HCT116 (cell line): Measurements from ENCODE around the gene ANKRD40CL. TPM values are rescaled to one million over a fixed set of nuclear protein-coding genes. Genes with fewer than 3 reads are reported as not detected.

Experiments
- ATAC-seq: fragments of 200-7000 bp; cut with Tn5 transposase; 2 replicates; pipeline ENCODE4 v1.9.1; 2020; ENCODE audit warnings: mild to moderate bottlenecking, moderate library complexity
- BruUV-seq: library from RNA; stranded (reverse); fragments of 400-500 nt; replicated peaks from 2 replicates; lab custom pipeline; 2021; lab: Mats Ljungman, UMichigan
- CTCF ChIA-PET: fragments of 300-600 bp; sonication (Branson Sonifier 250); formaldehyde crosslinking; loops from one replicate; lab custom pipeline; 2021; ENCODE audit warnings: antibody characterized with exemption; lab: Charles Lee
- POLR2A ChIA-PET: fragments of 300-600, 350-600 bp; sonication (Branson Sonifier 250); formaldehyde crosslinking; loops from one replicate; lab custom pipeline; 2021; ENCODE audit warnings: antibody characterized with exemption; lab: Charles Lee
- RAD21 ChIA-PET, 2 experiments: fragments of 300-600 bp; sonication (Branson Sonifier 250); formaldehyde crosslinking; loops; one replicate each; lab custom pipeline; 2023; ENCODE audit warnings: low total read pairs in 2 of 2; ENCODE audit not compliant: uncharacterized antibody in 2 of 2, unreplicated experiment in 2 of 2, low non-redundant PET in 1 of 2; lab: Charles Lee
- DNase-seq: peaks from one replicate; pipeline ENCODE4 v3.0.0-alpha.2; 2010; ENCODE audit warnings: low read depth, low spot score
- H2AFZ ChIP-seq: fragments of 200-600 bp; shearing (Covaris generic), sonication (generic); 2 replicates; pipeline ENCODE4 v1.6.1; 2017; ENCODE audit warnings: low read depth, mixed run types, mixed read lengths, antibody characterized with exemption, low read length; ENCODE audit not compliant: poor library complexity, severe bottlenecking
- H3K27ac ChIP-seq: 2 replicates; pipeline ENCODE4 v1.5.1; 2012; ENCODE audit warnings: low read depth, low read length
- H3K27me3 ChIP-seq: fragments of 200-600 bp; sonication (generic); 2 replicates; pipeline ENCODE4 v1.6.1; 2016; ENCODE audit warnings: mixed run types, low read length, mixed read lengths; ENCODE audit not compliant: insufficient read depth
- H3K36me3 ChIP-seq, 2 experiments: fragments of 200-500 bp in 1 of 2; fragments of 200-600 bp in 1 of 2; sonication (Bioruptor generic) in 1 of 2; sonication (generic) in 1 of 2; 2 replicates each; pipeline versions ENCODE4 v1.5.1 to v1.6.1; 2014 to 2016; ENCODE audit warnings: low read length in 2 of 2, inconsistent platforms in 1 of 2, mixed read lengths in 1 of 2, mixed run types in 1 of 2; ENCODE audit not compliant: insufficient read depth in 2 of 2, control insufficient read depth in 1 of 2
- H3K4me1 ChIP-seq, 2 experiments: fragments of 200-600 bp in 1 of 2; sonication (generic) in 1 of 2; 2 replicates each; pipeline versions ENCODE4 v1.5.1 to v1.6.1; 2012 to 2017; ENCODE audit warnings: low read length in 2 of 2, inconsistent platforms in 1 of 2, mild to moderate bottlenecking in 1 of 2, mixed read lengths in 1 of 2, mixed run types in 1 of 2, moderate library complexity in 1 of 2; ENCODE audit not compliant: insufficient read depth in 2 of 2, control insufficient read depth in 1 of 2
- H3K4me2 ChIP-seq: fragments of 200-600 bp; sonication (generic); 2 replicates; pipeline ENCODE4 v1.6.1; 2017; ENCODE audit warnings: mixed run types, low read length, mixed read lengths
- H3K4me3 ChIP-seq, 2 experiments: fragments of 200-600 bp in 1 of 2; sonication (generic) in 1 of 2; replicated peaks in 1 of 2; 2 replicates each; pipeline ENCODE4 v1.5.1; 2011 to 2016; ENCODE audit warnings: low read length in 2 of 2, control low read depth in 1 of 2, low read depth in 1 of 2, mild to moderate bottlenecking in 1 of 2, mixed read lengths in 1 of 2, mixed run types in 1 of 2
- H3K79me2 ChIP-seq: fragments of 200-600 bp; sonication (generic); 2 replicates; pipeline ENCODE4 v1.6.1; 2017; ENCODE audit warnings: mild to moderate bottlenecking, mixed run types, low read length, moderate library complexity, mixed read lengths; ENCODE audit not compliant: insufficient read depth
- H3K9ac ChIP-seq: fragments of 200-600 bp; sonication (generic); 2 replicates; pipeline ENCODE4 v1.6.1; 2016; ENCODE audit warnings: low read length, mixed read lengths
- H3K9me2 ChIP-seq: fragments of 200-600 bp; sonication (generic), shearing (Covaris generic); 2 replicates; pipeline ENCODE4 v1.6.1; 2017; ENCODE audit warnings: mixed run types, mild to moderate bottlenecking, moderate library complexity; ENCODE audit not compliant: insufficient read depth
- H3K9me3 ChIP-seq, 2 experiments: fragments of 200-500 bp in 1 of 2; fragments of 200-600 bp in 1 of 2; sonication (Bioruptor generic) in 1 of 2; sonication (generic) in 1 of 2; 2 replicates each; pipeline ENCODE4 v1.6.1; 2014 to 2017; ENCODE audit warnings: low read length in 2 of 2, mixed read lengths in 2 of 2, inconsistent platforms in 1 of 2, low read depth in 1 of 2, mild to moderate bottlenecking in 1 of 2, mixed run types in 1 of 2, moderate library complexity in 1 of 2; ENCODE audit not compliant: control insufficient read depth in 1 of 2, insufficient read depth in 1 of 2
- H4K20me1 ChIP-seq: fragments of 200-600 bp; sonication (generic), shearing (Covaris generic); 2 replicates; pipeline ENCODE4 v1.6.1; 2017; ENCODE audit warnings: mixed run types, mild to moderate bottlenecking, moderate library complexity; ENCODE audit not compliant: insufficient read depth
- CBX3 ChIP-seq: IDR thresholded peaks from 2 replicates; pipeline ENCODE4 v1.6.1; 2012; ENCODE audit warnings: low read depth
- CEBPB ChIP-seq: IDR thresholded peaks from 2 replicates; pipeline ENCODE4 v1.6.1; 2012; ENCODE audit warnings: low read depth
- EGR1 ChIP-seq: IDR thresholded peaks from 2 replicates; pipeline ENCODE4 v1.6.1; 2012; ENCODE audit warnings: low read depth
- ELF1 ChIP-seq: IDR thresholded peaks from 2 replicates; pipeline ENCODE4 v1.6.1; 2012; ENCODE audit warnings: low read depth, borderline replicate concordance
- EZH2 ChIP-seq: fragments of 200-600 bp; sonication (generic); IDR thresholded peaks from 2 replicates; pipeline ENCODE4 v1.6.1; 2017; ENCODE audit warnings: antibody characterized with exemption, mixed run types
- FOSL1 ChIP-seq: IDR thresholded peaks from 2 replicates; pipeline ENCODE4 v1.6.1; 2012; ENCODE audit warnings: low read depth
- JUND ChIP-seq: IDR thresholded peaks from 2 replicates; pipeline ENCODE4 v1.6.1; 2012
- POLR2AphosphoS5 ChIP-seq: IDR thresholded peaks from 2 replicates; pipeline ENCODE4 v1.6.1; 2011; ENCODE audit warnings: mild to moderate bottlenecking, low read depth, low read length, moderate library complexity
- SP1 ChIP-seq: IDR thresholded peaks from 2 replicates; pipeline ENCODE4 v1.6.1; 2012; ENCODE audit warnings: low read depth
- SRF ChIP-seq: IDR thresholded peaks from 2 replicates; pipeline ENCODE4 v1.6.1; 2012; ENCODE audit warnings: low read depth
- TCF7L2 ChIP-seq: IDR thresholded peaks from 2 replicates; pipeline ENCODE4 v1.7.0; 2011; ENCODE audit warnings: borderline replicate concordance, inconsistent platforms; ENCODE audit not compliant: insufficient read depth, insufficient read length; ENCODE audit errors: extremely low read depth
- YY1 ChIP-seq: IDR thresholded peaks from 2 replicates; pipeline ENCODE4 v1.6.1; 2011; ENCODE audit warnings: low read length, low read depth, moderate library complexity, mild to moderate bottlenecking; ENCODE audit not compliant: insufficient replicate concordance; ENCODE audit errors: extremely low read depth
- ZBTB33 ChIP-seq: IDR thresholded peaks from 2 replicates; pipeline ENCODE4 v1.6.1; 2011; ENCODE audit warnings: mild to moderate bottlenecking, low read length, moderate library complexity; ENCODE audit not compliant: insufficient replicate concordance; ENCODE audit errors: extremely low read depth
- ZFX ChIP-seq: fragments of 450-650 bp; IDR thresholded peaks from 2 replicates; pipeline ENCODE4 v1.6.1; 2017
- intact Hi-C: fragments of 100-400 bp; cut with micrococcal nuclease; formaldehyde crosslinking; loops from 2 replicates; pipeline ENCODE4 v1.10.0; 2022
- total RNA-seq: library from RNA; stranded (reverse); gene quantifications from one replicate; pipeline ENCODE4 v1.2.1, GENCODE V29; 2021; ENCODE audit not compliant: unreplicated experiment
- TF ChIP-seq, protein P1 (sequence below): IDR thresholded peaks from 2 replicates; pipeline ENCODE4 v1.6.1; 2012
- TF ChIP-seq, protein P2 (sequence below), 3 experiments: fragments of 200-600 bp in 1 of 3; sonication (generic) in 1 of 3; IDR thresholded peaks in 2 of 3; conservative IDR thresholded peaks in 1 of 3; 2 replicates each; pipeline ENCODE4 v1.5.1; 2012 to 2017; ENCODE audit warnings: low read depth in 2 of 3, low read length in 2 of 3, antibody characterized with exemption in 1 of 3, borderline replicate concordance in 1 of 3, control low read depth in 1 of 3, mild to moderate bottlenecking in 1 of 3, mixed read lengths in 1 of 3, mixed run types in 1 of 3, moderate library complexity in 1 of 3; ENCODE audit not compliant: insufficient read depth in 1 of 3
- TF ChIP-seq, protein P3 (sequence below): IDR thresholded peaks from 2 replicates; pipeline ENCODE4 v1.6.1; 2012; ENCODE audit warnings: low read depth

The ANKRD40CL gene
- total RNA-seq, 1 experiment from 2014 or later, result 0.57 TPM

- TF ChIP-seq FOSL1 (no peak), SP1 (no peak), JUND (no peak), ZBTB33 (no peak), EZH2 (no peak), ELF1 (no peak), EGR1 (no peak)
- TF ChIP-seq, protein P1, sequence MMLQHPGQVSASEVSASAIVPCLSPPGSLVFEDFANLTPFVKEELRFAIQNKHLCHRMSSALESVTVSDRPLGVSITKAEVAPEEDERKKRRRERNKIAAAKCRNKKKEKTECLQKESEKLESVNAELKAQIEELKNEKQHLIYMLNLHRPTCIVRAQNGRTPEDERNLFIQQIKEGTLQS, result no peak
Observed at GRCh38 chr17:50783193-50783660, 15.9 kb upstream of the ANKRD40CL start (continued).

GRCh38 chr17:50781167-50781566 is 13.8 kb upstream of the ANKRD40CL start:
- H3K4me1 ChIP-seq, result peaks cover 0 to 9% of the 10 kb centered on the region in 2 experiments; a peak in 2 of 4 replicates
- H3K27me3 ChIP-seq, result no peaks in the 10 kb centered on the region
- no TSS peak for BruUV-seq
- intact Hi-C loops, result loop anchor here (5.0 kb wide), 2 partner anchors 276 to 371 kb away; partner anchors contain the start of gene NME1
- no peaks in the 10 kb centered on the region for H3K79me2 ChIP-seq
- no peaks in the 10 kb centered on the region for H3K9me3 ChIP-seq
- H3K36me3 ChIP-seq, result no peaks in the 10 kb centered on the region
- DNase-seq, result no peak
- ChIA-PET POLR2A (no interaction called here), RAD21 (no interaction called here), CTCF (interaction anchor here (2.9 to 5.6 kb wide), 3 partner anchors 18 to 61 kb away, joined by 16 to 127 read pairs (median 21); no protein-coding TSS in a partner anchor)
- H4K20me1 ChIP-seq, result no peaks in the 10 kb centered on the region
- no peak for ATAC-seq
- H3K9ac ChIP-seq, result no peak overlapping the region
- H3K4me3 ChIP-seq, result no peak overlapping the region
- no peaks in the 10 kb centered on the region for H3K9me2 ChIP-seq
- no peak overlapping the region for H3K4me2 ChIP-seq
- no peak overlapping the region for H2AFZ ChIP-seq
- no peak overlapping the region for H3K27ac ChIP-seq
- TF ChIP-seq, protein P2, sequence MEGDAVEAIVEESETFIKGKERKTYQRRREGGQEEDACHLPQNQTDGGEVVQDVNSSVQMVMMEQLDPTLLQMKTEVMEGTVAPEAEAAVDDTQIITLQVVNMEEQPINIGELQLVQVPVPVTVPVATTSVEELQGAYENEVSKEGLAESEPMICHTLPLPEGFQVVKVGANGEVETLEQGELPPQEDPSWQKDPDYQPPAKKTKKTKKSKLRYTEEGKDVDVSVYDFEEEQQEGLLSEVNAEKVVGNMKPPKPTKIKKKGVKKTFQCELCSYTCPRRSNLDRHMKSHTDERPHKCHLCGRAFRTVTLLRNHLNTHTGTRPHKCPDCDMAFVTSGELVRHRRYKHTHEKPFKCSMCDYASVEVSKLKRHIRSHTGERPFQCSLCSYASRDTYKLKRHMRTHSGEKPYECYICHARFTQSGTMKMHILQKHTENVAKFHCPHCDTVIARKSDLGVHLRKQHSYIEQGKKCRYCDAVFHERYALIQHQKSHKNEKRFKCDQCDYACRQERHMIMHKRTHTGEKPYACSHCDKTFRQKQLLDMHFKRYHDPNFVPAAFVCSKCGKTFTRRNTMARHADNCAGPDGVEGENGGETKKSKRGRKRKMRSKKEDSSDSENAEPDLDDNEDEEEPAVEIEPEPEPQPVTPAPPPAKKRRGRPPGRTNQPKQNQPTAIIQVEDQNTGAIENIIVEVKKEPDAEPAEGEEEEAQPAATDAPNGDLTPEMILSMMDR (IDR thresholded peaks at IDR 0.05 in 2 of 3, conservative IDR thresholded peaks at IDR 0.05 in 1 of 3; ENCODE audit: borderline replicate concordance in 1 of 3, insufficient read depth in 1 of 3, low read depth in 2 of 3, low read length in 2 of 3), result no peak
- TF ChIP-seq, protein P3, sequence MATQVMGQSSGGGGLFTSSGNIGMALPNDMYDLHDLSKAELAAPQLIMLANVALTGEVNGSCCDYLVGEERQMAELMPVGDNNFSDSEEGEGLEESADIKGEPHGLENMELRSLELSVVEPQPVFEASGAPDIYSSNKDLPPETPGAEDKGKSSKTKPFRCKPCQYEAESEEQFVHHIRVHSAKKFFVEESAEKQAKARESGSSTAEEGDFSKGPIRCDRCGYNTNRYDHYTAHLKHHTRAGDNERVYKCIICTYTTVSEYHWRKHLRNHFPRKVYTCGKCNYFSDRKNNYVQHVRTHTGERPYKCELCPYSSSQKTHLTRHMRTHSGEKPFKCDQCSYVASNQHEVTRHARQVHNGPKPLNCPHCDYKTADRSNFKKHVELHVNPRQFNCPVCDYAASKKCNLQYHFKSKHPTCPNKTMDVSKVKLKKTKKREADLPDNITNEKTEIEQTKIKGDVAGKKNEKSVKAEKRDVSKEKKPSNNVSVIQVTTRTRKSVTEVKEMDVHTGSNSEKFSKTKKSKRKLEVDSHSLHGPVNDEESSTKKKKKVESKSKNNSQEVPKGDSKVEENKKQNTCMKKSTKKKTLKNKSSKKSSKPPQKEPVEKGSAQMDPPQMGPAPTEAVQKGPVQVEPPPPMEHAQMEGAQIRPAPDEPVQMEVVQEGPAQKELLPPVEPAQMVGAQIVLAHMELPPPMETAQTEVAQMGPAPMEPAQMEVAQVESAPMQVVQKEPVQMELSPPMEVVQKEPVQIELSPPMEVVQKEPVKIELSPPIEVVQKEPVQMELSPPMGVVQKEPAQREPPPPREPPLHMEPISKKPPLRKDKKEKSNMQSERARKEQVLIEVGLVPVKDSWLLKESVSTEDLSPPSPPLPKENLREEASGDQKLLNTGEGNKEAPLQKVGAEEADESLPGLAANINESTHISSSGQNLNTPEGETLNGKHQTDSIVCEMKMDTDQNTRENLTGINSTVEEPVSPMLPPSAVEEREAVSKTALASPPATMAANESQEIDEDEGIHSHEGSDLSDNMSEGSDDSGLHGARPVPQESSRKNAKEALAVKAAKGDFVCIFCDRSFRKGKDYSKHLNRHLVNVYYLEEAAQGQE, result no peak
- no peak for TF ChIP-seq TCF7L2
- TF ChIP-seq SRF, result no peak
- no peak for TF ChIP-seq SP1
- TF ChIP-seq CBX3, result no peak
- TF ChIP-seq, protein P1, result no peak
- TF ChIP-seq CEBPB, result no peak
- TF ChIP-seq POLR2AphosphoS5, result no peak
- TF ChIP-seq EGR1, result no peak
- no peak for TF ChIP-seq YY1
- no peak for TF ChIP-seq EZH2
- TF ChIP-seq ZFX, result no peak
- no peak for TF ChIP-seq ELF1
